Large intestine (tissue), 3 donors: ENCODE measurements around the gene TBC1D9. TPM values are rescaled to one million over a fixed set of nuclear protein-coding genes. Genes with fewer than 3 reads are reported as not detected.

ENCODE experiments used
- DNase-seq, 2 donors: peaks; one replicate each; pipeline versions ENCODE4 v3.0.0 to v3.0.0-alpha.2; 2013
- H3K27ac ChIP-seq: one replicate; pipeline ENCODE4 v1.5.1; 2013; ENCODE audit warnings: low read length
- H3K27me3 ChIP-seq: 2 replicates; pipeline ENCODE4 v1.6.1; 2013; ENCODE audit warnings: low read length; ENCODE audit not compliant: control insufficient read depth, insufficient read depth
- H3K36me3 ChIP-seq: 2 replicates; pipeline ENCODE4 v1.6.1; 2013; ENCODE audit warnings: low read length; ENCODE audit not compliant: control insufficient read depth, insufficient read depth
- H3K4me1 ChIP-seq: one replicate; pipeline ENCODE4 v1.6.1; 2013; ENCODE audit warnings: low read length; ENCODE audit not compliant: control insufficient read depth, insufficient read depth
- H3K4me3 ChIP-seq: one replicate; pipeline ENCODE4 v1.5.1; 2013; ENCODE audit warnings: low read length
- H3K9me3 ChIP-seq: one replicate; pipeline ENCODE4 v1.6.1; 2013; ENCODE audit warnings: mild to moderate bottlenecking, low read depth, low read length, moderate library complexity; ENCODE audit not compliant: control insufficient read depth
- WGBS: methylation state at CpG from one replicate; pipeline ENCODE4 v1.1.5; 2013; ENCODE audit warnings: low lambda C conversion rate; ENCODE audit not compliant: insufficient coverage; 5-methylcytosine and 5-hydroxymethylcytosine counted together
- polyA plus RNA-seq: library from polyadenylated mRNA; unstranded; fragments of 120-200 nt; gene quantifications from one replicate; pipeline ENCODE4 v1.2.1, GENCODE V29; 2013

Gene TBC1D9
- polyA plus RNA-seq, 1 donor = 27.9 TPM

- H3K36me3 ChIP-seq = peaks cover 54% of the 10 kb centered on the region
- 64% methylated on average over 3 of the region's 8 CpGs for WGBS
- no peaks in the 10 kb centered on the region for H3K27me3 ChIP-seq
- H3K4me1 ChIP-seq = peaks cover 22% of the 10 kb centered on the region
- no peaks in the 10 kb centered on the region for H3K9me3 ChIP-seq
- H3K4me3 ChIP-seq = no peak overlapping the region
- H3K27ac ChIP-seq = peak overlapping the region; percentile 88
- peak; percentile 56 to 77 for DNase-seq
Observed at GRCh38 chr4:140653718-140654494, 102.3 kb downstream of the TBC1D9 start.

- no CpG with 5 or more reads among the region's 2 CpGs for WGBS
- DNase-seq = no peak
- Histone ChIP-seq H3K4me1 (peaks cover 22% of the 10 kb centered on the region), H3K4me3 (no peak overlapping the region), H3K27me3 (no peaks in the 10 kb centered on the region), H3K36me3 (peaks cover 58% of the 10 kb centered on the region), H3K27ac (peak overlapping the region; percentile 88), H3K9me3 (no peaks in the 10 kb centered on the region)
Observed at GRCh38 chr4:140652601-140653000, 103.6 kb downstream of the TBC1D9 start.

- Histone ChIP-seq H3K27me3 (no peaks in the 10 kb centered on the region), H3K36me3 (peaks cover 57% of the 10 kb centered on the region), H3K9me3 (peaks cover 2% of the 10 kb centered on the region), H3K4me1 (peaks cover 24% of the 10 kb centered on the region), H3K4me3 (no peak overlapping the region), H3K27ac (no peak overlapping the region)
- no peak for DNase-seq
- no CpG with 5 or more reads among the region's 2 CpGs for WGBS
Observed at GRCh38 chr4:140648716-140649308, 107.4 kb downstream of the TBC1D9 start.

GRCh38 chr4:140645614-140646412 lies 110.4 kb downstream of the TBC1D9 start:
- H3K27me3 ChIP-seq = no peaks in the 10 kb centered on the region
- DNase-seq = no peak
- H3K4me3 ChIP-seq = no peak overlapping the region
- no peak overlapping the region for H3K27ac ChIP-seq
- peaks cover 56% of the 10 kb centered on the region for H3K36me3 ChIP-seq
- WGBS = no CpG with 5 or more reads among the region's 9 CpGs
- peaks cover 14% of the 10 kb centered on the region for H3K9me3 ChIP-seq
- H3K4me1 ChIP-seq = peaks cover 17% of the 10 kb centered on the region

- Histone ChIP-seq H3K27ac (no peak overlapping the region), H3K27me3 (no peaks in the 10 kb centered on the region), H3K9me3 (peaks cover 14% of the 10 kb centered on the region), H3K36me3 (peaks cover 53% of the 10 kb centered on the region), H3K4me1 (peaks cover 17% of the 10 kb centered on the region), H3K4me3 (no peak overlapping the region)
- no peak for DNase-seq
- WGBS = 100% methylated on average over 2 of the region's 11 CpGs
Observed at GRCh38 chr4:140645196-140645595, 111.0 kb downstream of the TBC1D9 start.

GRCh38 chr4:140644470-140645185 lies 111.6 kb downstream of the TBC1D9 start:
- no peak for DNase-seq
- Histone ChIP-seq H3K27me3 (no peaks in the 10 kb centered on the region), H3K4me1 (peaks cover 21% of the 10 kb centered on the region), H3K36me3 (peaks cover 51% of the 10 kb centered on the region), H3K27ac (no peak overlapping the region), H3K4me3 (no peak overlapping the region), H3K9me3 (peaks cover 14% of the 10 kb centered on the region)
- no CpG with 5 or more reads among the region's 25 CpGs for WGBS

- Histone ChIP-seq H3K4me3 (no peak overlapping the region), H3K36me3 (peaks cover 42% of the 10 kb centered on the region)
Observed at GRCh38 chr4:140643571-140644055, 112.6 kb downstream of the TBC1D9 start.

GRCh38 chr4:140642674-140643437 lies 113.3 kb downstream of the TBC1D9 start:
- WGBS = no CpG with 5 or more reads among the region's 33 CpGs
- Histone ChIP-seq H3K9me3 (peaks cover 14% of the 10 kb centered on the region), H3K27ac (peak overlapping the region; percentile 79), H3K36me3 (peaks cover 37% of the 10 kb centered on the region), H3K27me3 (no peaks in the 10 kb centered on the region), H3K4me3 (no peak overlapping the region), H3K4me1 (peaks cover 29% of the 10 kb centered on the region)
- no peak for DNase-seq

More at GRCh38 chr4:140643571-140644055, 112.6 kb downstream of the TBC1D9 start:
- no CpG with 5 or more reads among the region's 33 CpGs for WGBS
- Histone ChIP-seq H3K27me3 (no peaks in the 10 kb centered on the region), H3K27ac (no peak overlapping the region), H3K9me3 (peaks cover 14% of the 10 kb centered on the region), H3K4me1 (peaks cover 29% of the 10 kb centered on the region)
- no peak for DNase-seq

- H3K27me3 ChIP-seq = no peaks in the 10 kb centered on the region
- H3K36me3 ChIP-seq = peaks cover 42% of the 10 kb centered on the region
- peaks cover 35% of the 10 kb centered on the region for H3K4me1 ChIP-seq
- peak overlapping the region; percentile 79 for H3K27ac ChIP-seq
- H3K4me3 ChIP-seq = peak overlapping the region; percentile 13
- WGBS = no CpG with 5 or more reads among the region's 25 CpGs
- DNase-seq = peak; percentile 56 to 84
- peaks cover 14% of the 10 kb centered on the region for H3K9me3 ChIP-seq
Observed at GRCh38 chr4:140641789-140642439, 114.3 kb downstream of the TBC1D9 start.
